Body of pancreas (tissue), 4 donors: ENCODE results near the gene SLF2. TPM values are rescaled to one million over a fixed set of nuclear protein-coding genes. Genes with fewer than 3 reads are reported as not detected.

Experiments used
- ATAC-seq: fragments of 150-250 bp; one replicate; pipeline ENCODE4 v1.9.1; 2016
- DNase-seq, 4 donors: peaks; one replicate each; pipeline ENCODE4 v3.0.0-alpha.2; 2019
- H3K27ac ChIP-seq, 4 donors: fragments of 200-600 bp; sonication (generic); 1 replicate in 3 of 4; 2 replicates in 1 of 4; pipeline versions ENCODE4 v1.5.1 to v1.6.1; 2016 to 2019; ENCODE audit warnings: mild to moderate bottlenecking in 1 of 4, mixed read lengths in 1 of 4, moderate library complexity in 1 of 4
- H3K27me3 ChIP-seq, 2 donors: fragments of 200-600 bp; sonication (generic); one replicate each; pipeline ENCODE4 v1.6.0; 2016; ENCODE audit warnings: mild to moderate bottlenecking in 1 of 2
- H3K36me3 ChIP-seq, 2 donors: fragments of 200-600 bp; sonication (generic); replicated peaks in 1 of 2; 2 replicates each; pipeline ENCODE4 v1.5.1; 2016; ENCODE audit warnings: low read depth in 2 of 2; ENCODE audit not compliant: insufficient read depth in 1 of 2
- H3K4me1 ChIP-seq: fragments of 200-600 bp; sonication (generic); one replicate; pipeline ENCODE4 v1.6.0; 2016
- H3K4me3 ChIP-seq, 2 donors: fragments of 200-600 bp; sonication (generic); 1 replicate in 1 of 2; 2 replicates in 1 of 2; pipeline ENCODE4 v1.5.1; 2016 to 2019
- H3K9me3 ChIP-seq, 3 donors: fragments of 200-600 bp; sonication (generic); 1 replicate in 2 of 3; 2 replicates in 1 of 3; pipeline ENCODE4 v1.5.1; 2016
- POLR2A ChIP-seq, 3 donors: fragments of 450-650 bp; IDR thresholded peaks; one replicate each; pipeline ENCODE4 v1.6.1; 2016; ENCODE audit warnings: antibody characterized with exemption in 3 of 3, mild to moderate bottlenecking in 2 of 3
- WGBS, 2 donors: methylation state at CpG; one replicate each; pipeline ENCODE4 v1.1.5; 2017; 5-methylcytosine and 5-hydroxymethylcytosine counted together
- intact Hi-C: fragments of 100-400 bp; cut with DNase I; formaldehyde crosslinking; loops from one replicate; pipeline ENCODE4 v1.15.1; 2023
- total RNA-seq, 2 donors: library from RNA; depleted of rRNA; stranded (reverse); fragments of >200 nt; gene quantifications; one replicate each; pipeline ENCODE4 v1.1.0, GENCODE V29; 2016
- TF ChIP-seq, protein P1 (sequence below), 7 experiments: fragments of 450-650 bp in 4 of 7; fragments of 200-600 bp in 3 of 7; sonication (generic) in 3 of 7; IDR thresholded peaks; one replicate each; pipeline ENCODE4 v1.5.1; 2016 to 2019; ENCODE audit warnings: antibody characterized with exemption in 7 of 7

Gene SLF2
- total RNA-seq, 2 donors from 2014 or later, result 16.2 to 26.7 TPM

GRCh38 chr10:100896876-100897461, 15.8 kb upstream of the SLF2 start:
- Histone ChIP-seq H3K27me3 (no peaks in the 10 kb centered on the region), H3K27ac (no peak overlapping the region), H3K4me3 (no peak overlapping the region), H3K9me3 (no peaks in the 10 kb centered on the region), H3K4me1 (no peaks in the 10 kb centered on the region), H3K36me3 (no peaks in the 10 kb centered on the region)
- no peak for ATAC-seq
- WGBS, 2 donors, result 62 to 67% methylated on average over 7 of the region's 7 CpGs
- no peak for DNase-seq
- intact Hi-C loops, result no loop called here
- TF ChIP-seq POLR2A (IDR thresholded peaks at IDR 0.05), result no peak
- TF ChIP-seq, protein P1, sequence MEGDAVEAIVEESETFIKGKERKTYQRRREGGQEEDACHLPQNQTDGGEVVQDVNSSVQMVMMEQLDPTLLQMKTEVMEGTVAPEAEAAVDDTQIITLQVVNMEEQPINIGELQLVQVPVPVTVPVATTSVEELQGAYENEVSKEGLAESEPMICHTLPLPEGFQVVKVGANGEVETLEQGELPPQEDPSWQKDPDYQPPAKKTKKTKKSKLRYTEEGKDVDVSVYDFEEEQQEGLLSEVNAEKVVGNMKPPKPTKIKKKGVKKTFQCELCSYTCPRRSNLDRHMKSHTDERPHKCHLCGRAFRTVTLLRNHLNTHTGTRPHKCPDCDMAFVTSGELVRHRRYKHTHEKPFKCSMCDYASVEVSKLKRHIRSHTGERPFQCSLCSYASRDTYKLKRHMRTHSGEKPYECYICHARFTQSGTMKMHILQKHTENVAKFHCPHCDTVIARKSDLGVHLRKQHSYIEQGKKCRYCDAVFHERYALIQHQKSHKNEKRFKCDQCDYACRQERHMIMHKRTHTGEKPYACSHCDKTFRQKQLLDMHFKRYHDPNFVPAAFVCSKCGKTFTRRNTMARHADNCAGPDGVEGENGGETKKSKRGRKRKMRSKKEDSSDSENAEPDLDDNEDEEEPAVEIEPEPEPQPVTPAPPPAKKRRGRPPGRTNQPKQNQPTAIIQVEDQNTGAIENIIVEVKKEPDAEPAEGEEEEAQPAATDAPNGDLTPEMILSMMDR (IDR thresholded peaks at IDR 0.05), result no peak

- no peak for ATAC-seq
- no peaks in the 10 kb centered on the region for H3K36me3 ChIP-seq
- no peak overlapping the region for H3K27ac ChIP-seq
- DNase-seq, result no peak
- no peaks in the 10 kb centered on the region for H3K4me1 ChIP-seq
- WGBS, 2 donors, result 0 to 100% methylated on average over 1 of the region's 1 CpG
- H3K27me3 ChIP-seq, result no peaks in the 10 kb centered on the region
- no peaks in the 10 kb centered on the region for H3K9me3 ChIP-seq
- TF ChIP-seq POLR2A (IDR thresholded peaks at IDR 0.05), result no peak
- TF ChIP-seq, protein P1 (IDR thresholded peaks at IDR 0.05), result no peak
- no peak overlapping the region for H3K4me3 ChIP-seq
- intact Hi-C loops, result no loop called here
Measured at GRCh38 chr10:100897976-100898375, 14.8 kb upstream of the SLF2 start.

- Histone ChIP-seq H3K27me3 (no peaks in the 10 kb centered on the region), H3K9me3 (no peaks in the 10 kb centered on the region), H3K36me3 (no peaks in the 10 kb centered on the region), H3K4me1 (no peaks in the 10 kb centered on the region), H3K4me3 (no peak overlapping the region), H3K27ac (no peak overlapping the region)
- DNase-seq (no peak), ATAC-seq (no peak)
- WGBS, 2 donors, result 73 to 93% methylated on average over 4 of the region's 4 CpGs
- intact Hi-C loops, result no loop called here
- TF ChIP-seq, protein P1 (IDR thresholded peaks at IDR 0.05), result no peak
- TF ChIP-seq POLR2A (IDR thresholded peaks at IDR 0.05), result no peak
Measured at GRCh38 chr10:100899171-100899570, 13.6 kb upstream of the SLF2 start.

DNA sequence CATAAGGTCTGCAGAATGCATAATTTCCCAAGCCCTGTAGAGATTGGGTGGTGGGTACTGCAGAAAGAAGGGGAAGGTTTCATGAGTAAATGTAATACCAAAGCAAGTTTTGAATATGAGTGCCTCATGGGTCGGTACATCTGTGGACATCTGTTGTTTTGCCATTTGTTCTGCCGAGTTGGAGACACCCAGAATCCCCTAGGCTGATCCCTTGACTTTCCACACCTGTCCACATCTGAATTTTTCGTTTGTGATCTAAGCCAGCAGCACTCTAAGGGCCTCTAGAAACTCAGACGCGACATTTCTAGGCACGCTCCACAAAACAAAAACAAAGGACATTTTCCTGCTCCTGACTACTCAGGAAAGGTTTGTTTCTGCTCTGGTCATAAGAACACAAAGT, 11.7 kb upstream of the SLF2 start:
- DNase-seq (no peak), ATAC-seq (no peak)
- no peak overlapping the region for H3K4me3 ChIP-seq
- H3K27ac ChIP-seq, result no peak overlapping the region
- no peak for TF ChIP-seq POLR2A (IDR thresholded peaks at IDR 0.05)
- TF ChIP-seq, protein P1 (IDR thresholded peaks at IDR 0.05), result no peak
- H3K4me1 ChIP-seq, result no peaks in the 10 kb centered on the region
- intact Hi-C loops, result no loop called here
- 75 to 81% methylated on average over 6 of the region's 6 CpGs for WGBS, 2 donors
- no peaks in the 10 kb centered on the region for H3K9me3 ChIP-seq
- H3K27me3 ChIP-seq, result no peaks in the 10 kb centered on the region
- no peaks in the 10 kb centered on the region for H3K36me3 ChIP-seq

- no peak for DNase-seq
- Histone ChIP-seq H3K4me1 (no peaks in the 10 kb centered on the region), H3K9me3 (no peaks in the 10 kb centered on the region), H3K27ac (no peak overlapping the region), H3K36me3 (no peaks in the 10 kb centered on the region), H3K4me3 (no peak overlapping the region), H3K27me3 (no peaks in the 10 kb centered on the region)
- TF ChIP-seq, protein P1 (IDR thresholded peaks at IDR 0.05), result no peak
- TF ChIP-seq POLR2A (IDR thresholded peaks at IDR 0.05), result no peak
- intact Hi-C loops, result no loop called here
- no peak for ATAC-seq
- WGBS, 2 donors, result 89 to 91% methylated on average over 7 of the region's 7 CpGs
Measured at GRCh38 chr10:100902622-100903021, 10.1 kb upstream of the SLF2 start.
